Head of caudate nucleus (tissue), 42 donors: ENCODE data around the gene CAMK1.

ENCODE experiments used
- DNase-seq, 42 donors: peaks; one replicate each; pipeline versions ENCODE4 v3.0.0 to v3.0.0-alpha.2; 2020 to 2021; ENCODE audit warnings: mixed read lengths in 7 of 42
- intact Hi-C: fragments of 100-400 bp; cut with DNase I; formaldehyde crosslinking; loops from one replicate; pipeline ENCODE4 v1.15.0; 2022

CAMK1 gene

GRCh38 chr3:9749645-9750555 lies 19.8 kb downstream of the CAMK1 start, which contains the start of gene OGG1:
TSS of gene OGG1 (plus strand) at chr3:9749952. CDS start at chr3:9750287, 335 bp downstream.
- DNase-seq, result peak; percentile 93 to 99 (median 97)
- intact Hi-C loops, result loop anchor here (2.0 to 10.0 kb wide), 4 partner anchors 19 to 95 kb away; partner anchors contain the start of genes ARPC4, BRPF1, CAMK1 and TADA3

- DNase-seq, result peak in 3 of 42 donors; percentile 20 to 33 (median 21)
- intact Hi-C loops, result loop anchor here (2.0 to 10.0 kb wide), 3 partner anchors 18 to 94 kb away; partner anchors contain the start of genes ARPC4, BRPF1 and TADA3
Observed at GRCh38 chr3:9749296-9749644, 20.5 kb downstream of the CAMK1 start.

- no peak for DNase-seq
- intact Hi-C loops, result loop anchor here (2.0 to 10.0 kb wide), 3 partner anchors 17 to 93 kb away; partner anchors contain the start of genes ARPC4, BRPF1 and TADA3
Observed at GRCh38 chr3:9748031-9748430, 21.7 kb downstream of the CAMK1 start.

DNA sequence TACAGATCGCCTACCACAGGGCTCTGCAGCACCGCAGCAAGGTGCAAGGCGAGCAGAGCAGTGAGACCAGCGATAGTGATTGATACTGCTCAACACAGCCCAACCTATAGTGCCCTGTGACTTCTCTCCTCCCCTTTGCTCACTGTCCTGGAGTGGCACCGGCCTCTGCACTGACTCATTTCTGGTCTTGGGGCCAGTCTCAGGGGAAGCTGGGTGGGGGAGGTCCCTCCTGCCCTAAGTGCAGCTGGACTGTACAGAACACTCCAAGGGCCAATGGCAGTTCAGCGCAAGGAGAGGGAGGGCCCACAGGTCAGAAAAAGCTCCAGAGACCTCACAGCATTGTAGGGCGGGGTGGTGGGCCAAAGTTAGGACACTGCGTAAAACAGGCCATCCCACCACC lies 22.5 kb downstream of the CAMK1 start:
- intact Hi-C loops, result loop anchor here (5.0 to 10.0 kb wide), 2 partner anchors 45 to 92 kb away; partner anchors contain the start of genes ARPC4 and TADA3

GRCh38 chr3:9746330-9746729 lies 23.4 kb downstream of the CAMK1 start:
- peak in 3 of 42 donors; percentile 26 to 46 (median 41) for DNase-seq
- intact Hi-C loops, result loop anchor here (5.0 to 10.0 kb wide), 2 partner anchors 46 to 92 kb away; partner anchors contain the start of genes ARPC4 and TADA3

More for the DNA sequence above, 22.5 kb downstream of the CAMK1 start:
- DNase-seq, result no peak

DNA sequence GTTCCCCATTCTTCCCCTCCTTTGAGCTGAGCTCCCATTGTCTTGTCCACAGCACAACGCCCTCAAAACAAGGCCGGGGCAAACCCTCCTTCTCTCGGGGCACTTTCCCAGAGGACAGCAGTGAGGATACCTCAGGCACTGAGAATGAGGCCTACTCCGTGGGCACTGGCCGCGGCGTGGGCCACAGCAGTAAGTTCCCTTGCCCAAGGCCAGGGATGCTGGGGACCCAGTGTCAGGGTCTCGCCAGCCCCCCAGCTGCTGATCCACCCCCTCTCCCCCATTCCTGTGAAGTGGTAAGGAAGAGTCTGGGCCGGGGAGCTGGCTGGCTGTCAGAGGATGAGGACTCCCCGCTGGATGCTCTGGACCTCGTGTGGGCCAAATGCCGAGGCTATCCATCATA lies 24.2 kb downstream of the CAMK1 start:
- DNase-seq, result no peak
- intact Hi-C loops, result loop anchor here (5.0 to 10.0 kb wide), 2 partner anchors 47 to 91 kb away; partner anchors contain the start of genes ARPC4 and TADA3

- intact Hi-C loops, result loop anchor here (10.0 kb wide), 1 partner anchor 89 kb away; no protein-coding TSS in a partner anchor
- DNase-seq, result no peak
Observed at GRCh38 chr3:9744162-9744561, 25.6 kb downstream of the CAMK1 start.

DNA sequence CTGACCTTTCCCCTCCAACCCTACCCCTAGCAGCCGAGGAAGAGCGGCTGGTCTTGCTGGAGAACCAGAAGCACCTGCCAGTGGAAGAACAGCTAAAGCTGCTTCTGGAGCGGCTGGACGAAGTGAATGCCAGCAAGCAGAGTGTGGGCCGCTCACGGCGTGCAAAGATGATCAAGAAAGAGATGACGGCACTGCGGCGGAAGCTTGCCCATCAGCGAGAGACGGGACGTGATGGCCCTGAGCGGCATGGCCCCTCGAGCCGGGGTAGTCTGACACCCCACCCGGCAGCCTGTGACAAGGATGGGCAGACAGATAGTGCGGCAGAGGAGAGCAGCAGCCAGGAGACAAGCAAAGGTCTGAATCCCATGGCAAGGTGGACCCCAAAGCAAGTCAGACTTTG lies 26.2 kb downstream of the CAMK1 start:
- intact Hi-C loops, result loop anchor here (10.0 kb wide), 1 partner anchor 89 kb away; no protein-coding TSS in a partner anchor
- DNase-seq, result no peak

DNA sequence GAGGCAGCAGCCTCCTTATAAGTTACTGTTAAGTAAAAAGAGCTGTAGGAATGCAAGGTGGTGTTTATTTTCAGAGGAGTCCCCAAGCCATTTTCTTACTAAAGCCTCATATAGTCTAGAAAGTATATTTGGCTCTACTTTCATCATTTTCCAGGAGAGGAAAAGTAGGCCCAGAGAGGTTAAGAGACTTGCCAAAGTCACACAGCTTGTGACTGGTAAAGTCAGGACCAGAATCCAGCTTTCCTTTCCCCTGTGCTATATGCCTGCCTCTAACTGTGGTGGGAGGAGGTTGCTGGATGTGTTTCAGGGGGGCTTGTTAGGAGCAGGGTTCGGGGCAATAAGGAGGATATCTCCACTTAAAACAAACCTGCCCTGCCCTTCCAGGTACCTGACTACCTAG lies 27.2 kb downstream of the CAMK1 start:
- intact Hi-C loops, result loop anchor here (10.0 kb wide), 1 partner anchor 88 kb away; no protein-coding TSS in a partner anchor
- DNase-seq, result no peak

GRCh38 chr3:9739181-9739580 lies 30.6 kb downstream of the CAMK1 start:
- intact Hi-C loops, result no loop called here
- no peak for DNase-seq

DNA sequence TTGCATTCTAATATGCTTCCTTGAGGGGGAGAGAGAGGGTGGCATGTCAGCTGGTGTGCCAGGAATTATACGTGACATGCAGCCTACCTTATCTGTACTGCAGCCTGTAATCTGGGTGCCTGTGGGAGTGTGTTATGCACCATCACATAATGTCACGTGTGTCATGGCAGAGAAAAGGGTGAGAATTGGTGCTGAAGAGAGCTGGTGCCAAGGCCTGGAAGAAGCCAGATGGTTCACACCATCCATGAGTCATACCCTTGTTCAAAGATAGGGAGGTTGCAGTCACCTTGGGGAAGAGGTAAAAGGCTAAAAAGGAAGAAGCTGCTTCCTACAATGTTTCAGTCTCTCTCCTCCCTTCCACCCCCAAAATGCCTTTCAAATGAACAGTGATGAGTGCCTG lies 32.9 kb downstream of the CAMK1 start:
- intact Hi-C loops, result no loop called here
- DNase-seq, result peak in 41 of 42 donors; percentile 33 to 93 (median 70)

- intact Hi-C loops, result loop anchor here (5.0 kb wide), 1 partner anchor 60 kb away; the partner anchor contains the start of genes ARPC4 and TADA3
- no peak for DNase-seq
Observed at GRCh38 chr3:9732740-9733115, 37.0 kb downstream of the CAMK1 start.

DNA sequence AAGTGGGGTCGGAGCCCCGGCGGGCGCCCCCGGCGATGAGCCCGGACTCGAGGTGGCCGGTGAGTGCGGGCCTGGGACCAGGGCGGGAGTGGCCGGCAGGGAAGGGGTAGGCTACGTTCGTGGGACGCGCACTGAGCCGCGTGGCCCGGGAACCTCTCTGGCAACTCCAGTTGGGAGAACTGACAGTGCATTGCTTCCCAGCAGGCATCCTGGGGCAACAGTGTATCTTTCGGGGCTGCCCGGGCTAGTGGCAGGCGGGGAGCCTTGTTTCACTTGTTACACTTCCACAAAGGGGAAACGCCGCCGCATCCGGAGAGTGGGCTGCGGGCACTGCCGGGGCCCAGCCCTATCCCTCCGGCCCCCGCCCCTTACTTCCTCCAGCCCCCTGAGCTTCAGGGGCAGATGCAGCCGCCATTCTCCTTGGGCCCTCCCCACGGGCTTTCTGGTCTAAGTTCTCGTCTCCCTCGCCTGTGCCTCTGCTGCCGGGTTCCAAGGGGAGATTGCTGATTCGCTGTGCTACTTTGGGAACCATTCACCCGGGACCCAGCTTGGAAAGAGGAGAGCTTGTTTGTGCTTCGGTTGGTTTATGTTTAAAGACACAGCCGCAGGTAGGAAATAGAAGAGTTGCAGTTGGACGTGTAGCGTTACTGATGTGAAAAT lies 37.5 kb downstream of the CAMK1 start:
- intact Hi-C loops, result loop anchor here (5.0 kb wide), 1 partner anchor 60 kb away; the partner anchor contains the start of genes ARPC4 and TADA3
- DNase-seq, result peak in 7 of 42 donors; percentile 13 to 47 (median 21)

GRCh38 chr3:9731206-9732079 lies 38.3 kb downstream of the CAMK1 start, which contains the start of gene BRPF1:
TSS of gene BRPF1 (plus strand) at chr3:9731735. CDS start at chr3:9734141, 2,406 bp downstream.
- intact Hi-C loops, result loop anchor here (2.0 to 5.0 kb wide), 2 partner anchors 17 to 61 kb away; partner anchors contain the start of genes ARPC4, OGG1 and TADA3
- DNase-seq, result peak; percentile 96 to 100 (median 100)

DNA sequence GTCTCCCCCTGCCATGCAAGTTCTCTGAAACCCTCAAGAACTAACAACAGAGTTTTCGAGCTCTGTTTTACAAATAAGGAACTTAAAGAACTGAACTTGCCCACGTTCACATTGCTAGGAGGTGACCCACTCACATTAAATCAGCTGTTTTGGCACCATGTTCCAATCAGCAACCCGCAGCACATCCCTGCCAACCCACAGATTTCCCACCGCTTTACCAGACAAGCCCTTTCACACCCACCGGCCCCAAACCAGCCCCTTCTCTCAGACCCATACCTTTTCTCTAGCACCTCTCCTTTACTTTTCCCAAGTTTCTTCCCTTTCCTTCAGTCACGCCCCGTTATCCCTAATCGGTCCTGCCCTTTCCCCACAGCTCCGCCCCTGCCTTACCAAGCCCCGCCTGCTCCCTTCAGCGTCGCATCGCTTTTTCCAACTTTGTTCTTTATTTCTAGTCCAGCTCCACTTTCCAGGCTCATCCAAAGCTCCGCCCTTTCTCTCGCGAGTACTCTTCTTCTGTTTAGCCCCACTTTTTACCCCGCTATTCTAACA lies 39.0 kb downstream of the CAMK1 start:
- intact Hi-C loops, result loop anchor here (2.0 to 5.0 kb wide), 2 partner anchors 18 to 62 kb away; partner anchors contain the start of genes ARPC4, OGG1 and TADA3

GRCh38 chr3:9729419-9729818 lies 40.3 kb downstream of the CAMK1 start:
- intact Hi-C loops, result no loop called here
- DNase-seq, result no peak

More for the DNA sequence above, 39.0 kb downstream of the CAMK1 start:
- DNase-seq, result no peak

GRCh38 chr3:9727743-9728142 lies 42.0 kb downstream of the CAMK1 start:
- DNase-seq, result peak in 2 of 42 donors; percentile 34 to 55
- intact Hi-C loops, result no loop called here
